ENCODE data around the gene RBCK1.

RBCK1 gene

DNA sequence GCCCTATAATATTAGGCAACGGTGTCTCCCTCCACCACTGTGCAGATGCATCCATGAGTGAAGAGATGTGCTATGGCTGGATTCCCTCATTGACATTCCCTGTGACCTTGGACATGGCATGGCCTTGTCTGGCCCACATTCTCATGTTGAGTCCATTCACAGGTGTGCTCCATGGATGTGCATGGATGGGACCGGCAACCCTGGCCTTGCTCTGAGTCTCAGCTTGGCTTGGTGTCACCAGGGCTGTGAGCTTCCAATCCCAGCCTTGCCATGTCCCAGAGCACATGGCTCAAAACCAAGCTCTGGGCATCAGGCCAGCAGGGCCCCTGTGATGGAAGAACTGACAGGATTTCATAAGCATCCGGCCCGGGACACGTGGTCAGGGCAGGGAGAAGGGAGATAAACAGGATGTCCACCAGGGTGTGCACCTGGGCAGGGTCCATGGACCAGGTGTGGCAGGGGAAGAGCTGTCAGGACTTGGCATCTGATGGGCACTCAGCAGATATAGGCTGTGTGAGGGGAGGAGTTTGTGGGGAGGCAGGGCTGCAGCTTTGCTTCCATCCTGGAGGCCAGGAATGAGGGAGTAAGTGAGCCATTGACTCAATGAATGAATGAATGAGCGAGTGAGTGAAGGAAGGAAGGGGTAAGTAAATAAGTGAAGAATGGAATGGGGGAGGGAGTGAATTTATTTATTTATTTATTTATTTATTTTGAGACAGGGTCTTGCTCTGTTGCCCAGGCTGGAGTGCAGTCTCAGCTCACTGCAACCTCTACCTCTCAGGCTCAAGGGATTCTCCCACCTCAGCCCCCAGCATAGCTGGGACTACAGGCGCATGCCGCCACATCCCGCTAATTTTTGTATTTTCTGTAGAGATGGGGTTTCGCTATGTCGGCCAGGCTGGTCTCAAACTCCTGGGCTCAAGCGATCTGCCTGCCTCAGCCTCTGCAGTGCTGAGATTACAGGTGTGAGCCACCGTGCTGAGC, 45.5 kb upstream of the RBCK1 start:
- Histone ChIP-seq H3K4me1 (ENCODE audit: insufficient read depth, low read length, severe bottlenecking) (peaks cover 23% of the 10 kb centered on the region), H3K36me3 (ENCODE audit: insufficient read depth, low read length) (no peaks in the 10 kb centered on the region), H3K9me2 (ENCODE audit: low read depth, low read length) (no peaks in the 10 kb centered on the region), H4K20me1 (ENCODE audit: insufficient read depth, low read length) (no peaks in the 10 kb centered on the region), H3K79me2 (ENCODE audit: insufficient read depth, low read length) (no peaks in the 10 kb centered on the region), H3F3A (ENCODE audit: insufficient read depth, low read length) (peaks cover 2% of the 10 kb centered on the region; the same call in 1 of the 2 replicates), H3K4me3 (ENCODE audit: low read depth, low read length, poor library complexity, severe bottlenecking) (no peak overlapping the region), H2AFZ (ENCODE audit: low read length) (no peak overlapping the region), H3K9ac (ENCODE audit: low read length) (no peak overlapping the region), H3K27ac (ENCODE audit: low read depth, low read length, poor library complexity, severe bottlenecking) (no peak overlapping the region), H3K27me3 (ENCODE audit: insufficient read depth, low read length) (peaks cover 5% of the 10 kb centered on the region; the same call in 1 of the 2 replicates), H3K4me2 (ENCODE audit: low read length) (no peak overlapping the region), H3K9me3 (ENCODE audit: low read length) (no peaks in the 10 kb centered on the region)
- no peak for TF ChIP-seq EZH2 (IDR thresholded peaks at IDR 0.05; ENCODE audit: borderline replicate concordance, low read length)
- TF ChIP-seq, protein P1, sequence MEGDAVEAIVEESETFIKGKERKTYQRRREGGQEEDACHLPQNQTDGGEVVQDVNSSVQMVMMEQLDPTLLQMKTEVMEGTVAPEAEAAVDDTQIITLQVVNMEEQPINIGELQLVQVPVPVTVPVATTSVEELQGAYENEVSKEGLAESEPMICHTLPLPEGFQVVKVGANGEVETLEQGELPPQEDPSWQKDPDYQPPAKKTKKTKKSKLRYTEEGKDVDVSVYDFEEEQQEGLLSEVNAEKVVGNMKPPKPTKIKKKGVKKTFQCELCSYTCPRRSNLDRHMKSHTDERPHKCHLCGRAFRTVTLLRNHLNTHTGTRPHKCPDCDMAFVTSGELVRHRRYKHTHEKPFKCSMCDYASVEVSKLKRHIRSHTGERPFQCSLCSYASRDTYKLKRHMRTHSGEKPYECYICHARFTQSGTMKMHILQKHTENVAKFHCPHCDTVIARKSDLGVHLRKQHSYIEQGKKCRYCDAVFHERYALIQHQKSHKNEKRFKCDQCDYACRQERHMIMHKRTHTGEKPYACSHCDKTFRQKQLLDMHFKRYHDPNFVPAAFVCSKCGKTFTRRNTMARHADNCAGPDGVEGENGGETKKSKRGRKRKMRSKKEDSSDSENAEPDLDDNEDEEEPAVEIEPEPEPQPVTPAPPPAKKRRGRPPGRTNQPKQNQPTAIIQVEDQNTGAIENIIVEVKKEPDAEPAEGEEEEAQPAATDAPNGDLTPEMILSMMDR (IDR thresholded peaks at IDR 0.05; ENCODE audit: low read length) = peak; percentile 36; the same call in 1 of the 2 replicates

DNA sequence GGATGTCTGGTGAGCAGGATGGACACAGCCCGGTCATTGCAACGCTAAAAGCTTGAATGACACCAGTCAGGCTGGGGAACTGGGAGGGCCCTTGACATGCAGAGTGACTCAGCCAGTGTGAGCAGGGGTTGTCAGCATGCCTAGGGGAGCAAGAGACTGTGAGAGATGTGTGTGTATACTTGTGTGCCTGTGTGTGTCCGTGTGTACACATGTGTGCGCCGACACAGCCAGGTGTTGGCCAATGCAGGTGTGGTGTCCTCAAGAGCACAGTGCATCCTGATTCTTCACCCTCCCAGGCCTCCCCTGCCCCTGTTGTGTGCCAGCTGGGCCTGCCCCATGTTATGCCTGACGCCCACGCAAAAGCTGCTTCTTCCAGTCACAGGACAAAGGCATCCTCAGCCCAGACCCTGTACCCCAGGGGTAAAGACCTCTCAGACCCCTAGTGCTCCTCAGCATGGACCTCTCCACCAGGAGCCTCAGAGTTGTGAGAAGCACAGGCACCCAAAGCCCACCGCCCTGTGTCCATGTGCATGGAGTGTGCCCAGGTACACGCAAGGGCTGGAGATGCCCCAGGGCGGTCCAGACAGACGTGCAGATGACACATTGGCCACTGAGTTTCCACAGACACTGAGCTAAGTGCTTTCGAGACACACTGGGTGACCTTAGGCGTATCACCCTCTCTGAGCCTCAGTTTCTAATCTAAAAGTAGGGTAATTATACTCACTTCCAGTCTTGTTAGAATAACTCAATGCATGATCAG, 44.6 kb upstream of the RBCK1 start:
- Histone ChIP-seq H3F3A (ENCODE audit: insufficient read depth, low read length) (peaks cover 2% of the 10 kb centered on the region; the same call in 1 of the 2 replicates), H3K27me3 (ENCODE audit: insufficient read depth, low read length) (peaks cover 5% of the 10 kb centered on the region; the same call in 1 of the 2 replicates), H3K9ac (ENCODE audit: low read length) (no peak overlapping the region), H3K4me3 (ENCODE audit: low read depth, low read length, poor library complexity, severe bottlenecking) (no peak overlapping the region), H3K27ac (ENCODE audit: low read depth, low read length, poor library complexity, severe bottlenecking) (no peak overlapping the region), H2AFZ (ENCODE audit: low read length) (no peak overlapping the region), H3K4me2 (ENCODE audit: low read length) (no peak overlapping the region), H3K9me3 (ENCODE audit: low read length) (no peaks in the 10 kb centered on the region), H3K9me2 (ENCODE audit: low read depth, low read length) (no peaks in the 10 kb centered on the region), H3K4me1 (ENCODE audit: insufficient read depth, low read length, severe bottlenecking) (peaks cover 23% of the 10 kb centered on the region), H3K36me3 (ENCODE audit: insufficient read depth, low read length) (no peaks in the 10 kb centered on the region), H4K20me1 (ENCODE audit: insufficient read depth, low read length) (no peaks in the 10 kb centered on the region), H3K79me2 (ENCODE audit: insufficient read depth, low read length) (no peaks in the 10 kb centered on the region)
- no peak for TF ChIP-seq EZH2 (IDR thresholded peaks at IDR 0.05; ENCODE audit: borderline replicate concordance, low read length)
- TF ChIP-seq, protein P1 (IDR thresholded peaks at IDR 0.05; ENCODE audit: low read length) = no peak

DNA sequence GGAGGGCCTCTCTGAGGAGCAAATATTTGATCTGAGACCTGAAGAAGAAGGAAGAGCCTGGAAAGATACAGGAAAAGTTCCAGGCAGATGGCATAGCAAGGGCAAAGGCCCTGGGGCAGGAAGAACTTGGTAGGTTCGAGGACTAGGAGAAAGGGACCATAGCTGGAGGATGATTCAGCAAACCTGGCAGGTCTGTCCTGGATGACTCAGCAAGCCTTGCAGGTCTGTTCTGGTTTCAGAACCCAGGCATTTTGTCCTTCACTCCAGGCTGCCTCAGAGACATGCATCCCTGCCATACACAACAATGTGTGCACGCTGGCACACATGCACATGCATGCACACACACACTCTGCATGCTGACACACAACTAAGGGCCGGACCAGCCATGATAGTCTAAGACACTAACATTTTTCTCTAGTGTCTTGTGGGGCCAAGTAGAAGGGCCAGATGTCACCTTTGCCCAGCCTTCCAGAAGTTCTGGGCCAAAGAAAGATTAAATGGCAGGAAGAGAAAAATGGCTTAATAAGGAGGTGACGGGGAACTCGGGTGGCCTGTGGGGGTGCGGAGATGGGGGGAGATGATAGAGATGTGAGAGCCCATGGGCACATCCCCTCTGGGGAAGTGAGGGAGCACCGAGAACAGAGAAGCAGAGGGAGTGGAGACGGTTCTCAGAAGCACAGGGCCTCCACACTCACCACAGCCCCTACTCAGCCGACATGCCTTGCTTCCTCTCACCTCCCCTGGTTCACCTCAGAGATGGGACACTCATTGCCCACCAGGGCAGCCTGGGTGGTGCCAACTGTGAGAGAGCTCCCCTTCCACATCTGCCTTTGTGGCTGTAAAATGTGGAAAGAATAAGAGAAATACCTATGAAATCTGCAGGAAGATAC, 42.9 kb upstream of the RBCK1 start:
- H3K4me1 ChIP-seq (ENCODE audit: insufficient read depth, low read length, severe bottlenecking) = peaks cover 16% of the 10 kb centered on the region
- H3K27me3 ChIP-seq (ENCODE audit: insufficient read depth, low read length) = no peaks in the 10 kb centered on the region
- no peak overlapping the region for H3K27ac ChIP-seq (ENCODE audit: low read depth, low read length, poor library complexity, severe bottlenecking)
- no peaks in the 10 kb centered on the region for H3K36me3 ChIP-seq (ENCODE audit: insufficient read depth, low read length)
- no peak overlapping the region for H3K9ac ChIP-seq (ENCODE audit: low read length)
- no peak overlapping the region for H3K4me3 ChIP-seq (ENCODE audit: low read depth, low read length, poor library complexity, severe bottlenecking)
- no peaks in the 10 kb centered on the region for H4K20me1 ChIP-seq (ENCODE audit: insufficient read depth, low read length)
- no peak overlapping the region for H2AFZ ChIP-seq (ENCODE audit: low read length)
- H3K79me2 ChIP-seq (ENCODE audit: insufficient read depth, low read length) = no peaks in the 10 kb centered on the region
- H3K9me3 ChIP-seq (ENCODE audit: low read length) = no peaks in the 10 kb centered on the region
- no peaks in the 10 kb centered on the region for H3K9me2 ChIP-seq (ENCODE audit: low read depth, low read length)
- peaks cover 2% of the 10 kb centered on the region; the same call in 1 of the 2 replicates for H3F3A ChIP-seq (ENCODE audit: insufficient read depth, low read length)
- no peak overlapping the region for H3K4me2 ChIP-seq (ENCODE audit: low read length)
- no peak for TF ChIP-seq EZH2 (IDR thresholded peaks at IDR 0.05; ENCODE audit: borderline replicate concordance, low read length)
- TF ChIP-seq, protein P1 (IDR thresholded peaks at IDR 0.05; ENCODE audit: low read length) = no peak
